GM19438 (cell line): Measurements from ENCODE around the gene PPM1D.
"Not testable (repeated sequence)": the region's sequence is repeated elsewhere in the genome, so short reads cannot be mapped to it uniquely, and the experiment has no call there.

ENCODE experiments used
- ATAC-seq: cut with Tn5 transposase; IDR thresholded peaks from one replicate; pipeline ENCODE4 v1.9.1; 2021; ENCODE audit warnings: low read depth; ENCODE audit not compliant: unreplicated experiment

PPM1D gene

DNA sequence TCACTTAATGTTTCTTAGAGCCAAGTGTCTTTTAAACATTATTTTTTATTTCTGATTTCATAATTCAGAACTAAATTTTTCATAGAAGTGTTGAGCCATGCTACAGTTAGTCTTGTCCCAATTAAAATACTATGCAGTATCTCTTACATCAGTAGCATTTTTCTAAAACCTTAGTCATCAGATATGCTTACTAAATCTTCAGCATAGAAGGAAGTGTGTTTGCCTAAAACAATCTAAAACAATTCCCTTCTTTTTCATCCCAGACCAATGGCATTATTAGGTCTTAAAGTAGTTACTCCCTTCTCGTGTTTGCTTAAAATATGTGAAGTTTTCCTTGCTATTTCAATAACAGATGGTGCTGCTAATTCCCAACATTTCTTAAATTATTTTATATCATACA lies 64.0 kb downstream of the PPM1D start:
- no peak for ATAC-seq

DNA sequence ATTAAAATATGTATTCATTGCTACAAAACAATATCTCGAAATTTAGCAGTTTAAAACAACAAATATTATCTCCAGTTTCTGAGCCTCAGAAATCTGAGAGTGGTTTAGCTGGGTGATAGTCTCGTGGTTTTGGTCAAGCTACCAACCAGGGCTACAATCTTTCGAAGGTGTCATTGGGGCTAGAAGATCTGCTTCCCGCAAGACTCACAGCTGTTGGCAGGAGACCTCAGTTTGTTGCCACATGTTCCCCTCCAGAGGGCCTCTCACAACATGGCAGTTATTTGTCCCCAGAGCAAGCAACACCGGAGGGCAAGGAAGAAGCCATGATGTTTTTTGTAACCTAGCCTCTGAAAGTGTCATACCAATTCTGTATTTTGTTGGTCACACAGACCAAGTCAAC lies 65.6 kb downstream of the PPM1D start:
- no peak for ATAC-seq

DNA sequence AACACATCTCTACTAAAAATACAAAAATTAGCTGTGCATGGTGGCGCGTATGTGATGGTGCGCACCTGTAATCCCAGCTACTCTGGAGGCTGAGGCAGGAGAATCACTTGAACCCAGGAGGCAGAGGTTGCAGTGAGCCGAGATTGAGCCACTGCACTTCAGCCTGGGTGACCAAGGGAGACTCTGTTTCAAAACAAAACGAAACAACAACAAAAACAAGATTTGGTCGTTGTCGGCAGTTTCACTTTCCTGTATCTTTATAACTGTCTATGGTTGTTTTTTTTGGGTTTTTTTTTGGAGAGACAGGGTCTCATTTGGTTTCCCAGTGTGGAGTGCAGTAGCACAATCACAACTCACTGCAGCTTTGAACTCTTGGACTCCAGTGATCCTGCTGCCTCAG lies 68.7 kb downstream of the PPM1D start:
- ATAC-seq: not testable (repeated sequence)

DNA sequence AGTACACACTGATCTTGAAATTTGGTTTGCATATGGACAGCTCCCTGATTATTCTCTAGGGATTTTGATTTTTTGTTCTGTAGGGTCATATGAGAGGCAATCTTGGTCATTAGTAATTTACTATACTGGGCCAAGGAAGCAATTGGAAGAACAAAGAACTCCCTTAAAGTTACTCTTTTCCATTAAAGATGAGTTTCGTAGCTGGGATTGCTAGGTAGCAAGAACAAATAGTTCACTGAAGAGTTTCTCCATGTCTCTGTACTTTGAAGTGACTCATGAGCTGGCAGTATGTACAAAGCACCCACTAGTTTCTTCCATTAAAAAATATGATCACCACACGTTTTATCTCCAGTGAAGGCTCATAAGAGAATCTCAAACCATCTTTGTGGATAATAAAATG lies 71.5 kb downstream of the PPM1D start:
- ATAC-seq: no peak

DNA sequence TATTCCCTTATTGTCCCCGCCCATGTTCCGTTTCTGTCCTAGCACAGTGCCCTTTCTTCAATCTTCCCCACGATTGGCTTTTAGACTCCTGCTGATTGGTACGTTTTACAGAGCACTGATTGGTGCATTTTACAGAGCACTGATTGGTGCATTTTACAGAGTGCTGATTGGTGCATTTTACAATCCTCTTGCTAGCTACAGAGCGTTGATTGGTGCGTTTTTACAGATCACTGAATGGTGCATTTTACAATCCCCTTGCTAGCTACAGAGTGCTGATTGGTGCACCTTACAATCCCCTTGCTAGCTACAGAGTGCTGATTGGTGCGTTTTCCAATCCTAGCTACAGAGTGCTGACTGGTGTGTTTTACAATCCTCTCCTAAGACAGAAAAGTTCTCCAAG lies 74.6 kb downstream of the PPM1D start:
- not testable (repeated sequence) for ATAC-seq

DNA sequence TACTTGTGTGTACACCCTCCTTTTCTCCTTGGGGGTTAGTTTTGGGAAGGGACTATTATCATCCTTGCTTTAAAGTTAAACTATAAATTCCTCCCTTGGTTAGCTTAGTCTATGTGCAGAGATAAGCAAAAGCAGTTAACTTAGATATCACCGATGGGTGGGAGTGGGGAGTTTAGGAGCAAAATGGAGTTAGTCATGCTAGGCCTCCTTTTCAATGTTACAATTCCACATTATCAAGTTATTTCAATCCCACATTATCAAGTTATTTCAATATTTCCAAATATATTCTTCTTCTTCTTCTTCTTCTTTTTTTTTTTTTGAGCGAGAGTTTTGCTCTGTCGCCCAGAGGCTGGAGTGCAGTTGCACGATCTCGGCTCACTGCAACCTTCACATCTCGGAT lies 76.0 kb downstream of the PPM1D start:
- ATAC-seq: no peak

DNA sequence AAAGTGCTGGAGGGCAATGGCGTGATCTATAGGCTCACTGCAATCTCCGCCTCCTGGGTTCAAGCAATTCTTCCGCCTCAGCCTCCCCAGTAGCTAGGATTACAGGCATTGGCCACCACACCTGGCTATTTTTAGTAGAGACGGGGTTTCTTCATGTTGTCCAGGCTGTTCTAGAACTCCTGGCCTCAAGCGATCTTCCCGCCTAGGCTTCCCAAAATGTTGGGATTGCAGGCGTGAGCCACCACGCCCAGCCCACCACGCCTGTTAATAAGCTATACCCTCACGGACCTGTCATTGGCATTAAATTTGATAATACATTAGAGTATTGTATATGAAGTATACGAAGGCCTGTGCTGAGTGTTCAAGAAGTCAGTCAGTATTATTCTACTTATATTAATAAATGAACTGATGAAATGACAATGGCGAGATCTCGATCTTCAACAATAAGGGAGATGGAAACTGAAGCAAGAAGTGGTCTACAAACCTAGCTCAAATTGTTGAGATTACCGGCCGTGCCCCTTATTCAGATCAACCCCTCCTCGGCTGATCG lies 76.8 kb downstream of the PPM1D start:
- ATAC-seq: no peak

DNA sequence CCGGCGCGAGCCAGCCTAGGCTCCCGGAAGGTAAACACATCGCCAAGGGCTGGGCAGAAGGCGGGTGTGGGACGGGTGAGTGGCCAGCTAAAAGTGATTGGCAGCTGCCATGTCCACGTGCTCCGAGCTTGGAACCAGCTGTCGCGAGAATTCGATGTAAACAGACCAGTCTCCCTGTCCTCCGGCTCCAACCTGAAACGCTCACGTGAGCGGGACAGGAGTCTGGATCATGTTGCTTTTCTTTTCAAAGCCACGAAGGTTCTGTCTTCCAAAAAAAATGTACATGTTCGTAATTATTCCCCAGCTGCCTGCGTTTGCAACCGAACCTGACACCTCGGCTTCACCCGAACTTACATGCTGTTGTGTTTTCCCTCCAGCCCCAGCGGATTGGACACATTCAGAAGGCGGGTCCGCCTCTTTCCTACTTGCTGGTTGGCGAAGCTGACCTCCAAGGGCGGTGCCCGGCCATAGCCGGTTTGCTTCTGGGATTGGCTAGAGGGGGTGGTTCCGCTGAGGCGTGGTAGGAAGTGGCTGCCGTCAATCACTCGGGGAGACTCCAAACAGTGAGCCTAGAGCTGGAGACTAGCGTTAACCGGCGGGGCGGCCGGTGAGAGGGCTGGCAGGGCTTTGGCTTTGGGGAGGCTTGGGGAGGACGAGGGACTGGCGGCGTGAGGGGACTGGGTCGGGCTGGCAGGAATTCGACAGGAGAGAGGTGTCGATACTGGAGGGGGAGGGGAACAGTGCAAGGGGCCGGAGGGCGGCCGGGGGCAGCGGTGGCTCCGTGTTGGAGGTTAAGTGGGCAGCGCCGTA lies 77.5 kb downstream of the PPM1D start, which contains the start of gene BCAS3:
Gene BCAS3, plus strand, starts transcription at position 544 of the 810 bp plus-strand sequence.
- ATAC-seq: peak; percentile 96

DNA sequence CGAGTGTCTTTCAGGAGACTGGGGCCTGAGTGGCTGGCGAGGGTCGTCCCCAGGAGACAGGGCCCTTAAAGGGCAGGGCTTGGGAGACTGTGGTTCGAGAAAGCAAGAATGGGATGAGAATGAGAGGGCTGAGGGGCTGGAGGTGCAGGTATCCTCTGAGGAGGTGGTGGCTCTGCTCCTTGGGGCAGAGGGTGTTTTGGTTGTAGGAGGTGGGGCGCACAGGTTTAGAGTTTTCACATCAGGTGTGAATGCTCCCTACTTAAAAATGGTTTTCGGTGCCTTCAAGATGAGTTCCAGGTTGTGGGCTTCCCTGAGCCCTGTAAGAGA lies 78.1 kb downstream of the PPM1D start:
- no peak for ATAC-seq

DNA sequence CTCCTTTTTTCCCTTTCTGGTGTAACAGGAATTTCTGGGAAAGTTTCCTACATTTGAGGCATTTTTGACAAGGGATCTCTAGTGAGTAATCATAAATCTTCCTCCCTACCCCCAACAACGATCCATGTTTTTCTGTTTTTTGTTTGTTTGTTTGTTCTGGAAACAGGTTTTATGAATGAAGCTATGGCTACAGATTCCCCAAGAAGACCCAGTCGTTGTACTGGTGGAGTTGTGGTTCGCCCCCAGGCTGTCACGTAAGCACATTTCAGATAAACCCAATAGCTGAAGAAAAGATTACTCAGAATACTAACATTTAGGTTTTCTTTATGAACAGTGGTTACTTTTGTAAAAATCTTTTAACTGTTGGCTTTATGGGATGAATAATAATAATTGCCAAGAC lies 79.3 kb downstream of the PPM1D start:
- no peak for ATAC-seq

DNA sequence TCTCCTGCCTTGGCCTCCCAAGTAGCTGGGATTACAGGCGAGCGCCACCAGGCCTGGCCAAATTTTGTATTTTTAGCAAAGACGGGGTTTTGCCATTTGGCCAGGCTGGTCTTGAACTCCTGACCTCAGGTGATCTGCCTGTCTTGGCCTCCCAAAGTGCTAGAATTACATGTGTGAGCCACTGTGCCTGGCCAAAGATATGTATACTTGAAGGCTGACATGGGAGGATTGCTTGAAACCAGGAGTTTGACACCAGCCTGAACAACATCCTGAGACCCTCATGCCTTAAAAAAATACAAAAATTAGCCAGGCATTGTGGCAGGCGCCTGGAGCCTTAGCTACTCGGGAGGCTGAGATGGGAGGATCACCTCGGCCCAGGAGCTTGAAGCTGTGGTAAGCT lies 80.8 kb downstream of the PPM1D start:
- ATAC-seq: no peak

DNA sequence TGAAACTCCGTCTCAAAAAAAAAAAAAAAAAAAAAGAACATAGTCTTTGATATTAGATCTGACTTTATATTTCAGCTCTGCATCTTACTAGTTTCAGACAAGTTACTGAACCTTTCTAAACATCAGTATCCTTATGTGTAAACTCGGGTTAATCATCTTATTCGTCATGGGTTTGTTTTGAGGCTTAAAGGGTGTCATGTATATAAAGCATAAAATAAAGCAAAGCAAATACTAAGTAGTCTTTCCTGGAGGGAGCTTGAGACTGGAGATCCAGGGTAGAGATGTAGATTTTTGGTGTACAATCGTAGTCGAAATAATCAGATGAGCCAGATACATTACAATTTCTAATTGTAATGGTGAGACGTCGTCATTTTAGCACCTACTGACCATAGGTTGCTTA lies 85.4 kb downstream of the PPM1D start:
- no peak for ATAC-seq

DNA sequence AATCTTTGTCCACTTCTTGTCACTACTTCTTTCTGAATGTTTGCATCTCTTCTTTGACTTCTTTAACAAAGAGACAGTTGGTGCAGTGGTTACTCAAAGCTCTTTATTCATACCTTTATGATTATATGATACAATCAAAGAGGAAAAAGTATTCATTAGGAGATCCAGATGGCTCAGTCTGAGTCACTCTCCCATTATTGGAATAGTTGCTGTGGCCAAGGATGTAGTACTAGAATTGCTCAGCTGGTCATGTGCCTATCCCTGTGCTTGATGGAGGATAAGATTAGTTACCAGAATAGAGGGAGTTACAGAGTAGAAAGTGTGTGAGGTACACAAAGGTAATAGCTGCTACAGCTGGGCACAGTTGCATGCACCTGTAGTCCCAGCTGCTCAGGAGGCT lies 96.0 kb downstream of the PPM1D start:
- no peak for ATAC-seq

DNA sequence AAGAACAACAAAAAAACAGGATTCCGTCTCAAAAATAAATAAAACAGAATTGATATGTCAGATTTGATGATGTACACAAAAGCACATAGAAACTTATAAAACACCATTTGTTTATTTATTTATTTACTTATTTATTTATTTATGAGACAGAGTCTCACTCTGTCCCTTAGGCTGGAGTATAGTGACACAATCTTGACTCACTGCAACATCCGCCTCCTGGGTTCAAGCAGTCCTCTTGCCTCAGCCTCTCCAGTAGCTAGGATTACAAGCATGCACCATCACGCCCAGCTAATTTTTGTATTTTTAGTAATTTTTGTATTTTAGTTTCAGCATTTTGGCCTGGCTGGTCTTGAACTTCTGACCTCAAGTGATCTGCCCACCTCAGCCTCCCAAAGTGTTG lies 99.1 kb downstream of the PPM1D start:
- ATAC-seq: no peak

DNA sequence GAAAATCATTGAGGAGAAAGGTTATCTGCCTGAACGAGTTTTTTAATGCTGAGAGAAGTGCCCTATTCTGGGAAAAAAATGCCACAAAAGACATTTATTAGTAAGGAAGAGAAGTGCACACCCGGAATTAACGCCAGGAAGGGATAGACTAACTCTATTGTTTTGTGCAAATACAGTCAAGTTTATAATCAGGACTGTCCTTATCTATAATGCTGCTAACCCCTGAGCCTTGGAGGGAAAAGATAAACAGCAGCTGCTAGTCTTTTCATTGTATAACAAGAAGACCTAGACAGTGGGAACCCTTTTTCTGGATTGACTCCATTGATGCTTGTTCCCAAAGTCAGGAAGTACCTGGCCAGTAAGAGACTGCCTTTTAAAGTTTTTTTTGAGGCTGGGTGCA lies 104.2 kb downstream of the PPM1D start:
- no peak for ATAC-seq

DNA sequence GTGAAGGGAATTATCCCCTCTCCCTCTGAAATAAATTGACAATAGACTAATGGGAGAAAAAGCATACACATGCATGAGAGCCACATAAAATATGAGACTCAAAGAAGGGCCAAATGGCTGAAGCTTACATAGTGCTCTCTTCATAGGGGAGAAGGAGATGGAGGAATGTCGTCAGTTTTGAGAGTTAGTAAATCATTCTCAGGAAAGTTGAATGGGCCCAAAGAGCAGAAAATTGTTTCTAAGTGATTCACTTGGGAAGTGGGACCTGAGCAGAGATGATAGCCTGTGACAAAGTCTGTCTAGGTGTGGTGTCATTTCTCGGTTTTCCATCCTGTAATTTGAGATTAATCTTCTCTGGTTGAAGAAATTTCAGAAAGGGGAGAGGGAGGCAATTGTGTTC lies 112.7 kb downstream of the PPM1D start:
- no peak for ATAC-seq

DNA sequence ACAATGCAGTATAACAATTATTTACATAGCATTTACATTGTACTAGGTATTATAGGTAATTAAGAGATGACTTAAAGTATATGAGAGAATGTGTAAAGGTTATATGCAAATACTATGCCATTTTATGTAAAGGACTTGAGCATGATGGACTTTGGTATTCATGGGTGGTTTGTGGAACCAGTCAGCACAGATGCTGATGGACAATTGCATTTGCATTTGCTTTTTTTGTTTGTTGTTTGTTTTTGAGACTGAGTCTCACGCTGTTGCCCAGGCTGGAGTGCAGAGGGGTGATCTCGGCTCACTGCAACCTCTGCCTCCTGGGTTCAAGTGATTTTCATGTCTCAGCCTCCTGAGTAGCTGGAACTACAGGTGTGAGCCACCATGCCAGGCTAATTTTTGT lies 113.6 kb downstream of the PPM1D start:
- no peak for ATAC-seq
